ENCODE results near the gene NOP10. TPM values are rescaled to one million over a fixed set of nuclear protein-coding genes. Genes with fewer than 3 reads are reported as not detected.
"Not testable (repeated sequence)": the region's sequence is repeated elsewhere in the genome, so short reads cannot be mapped to it uniquely, and the experiment has no call there.

The NOP10 gene
- total RNA-seq, 1 experiment from 2014 or later, result 235 TPM

- Histone ChIP-seq H3K4ac (ENCODE audit: low read depth, low read length) (no peak overlapping the region), H4K91ac (ENCODE audit: insufficient read length, low read depth, low read length) (no peak overlapping the region), H2AFZ (ENCODE audit: low read length) (no peak overlapping the region), H2BK15ac (ENCODE audit: low read depth, low read length) (no peak overlapping the region), H2AK5ac (ENCODE audit: insufficient read length, low read length) (no peak overlapping the region), H3K9ac (ENCODE audit: extremely low read depth, insufficient read length, low read length) (no peak overlapping the region), H2BK12ac (ENCODE audit: insufficient read length, low read depth, low read length) (no peak overlapping the region), H3K27me3 (ENCODE audit: insufficient read depth, low read length) (no peaks in the 10 kb centered on the region), H4K5ac (ENCODE audit: insufficient read length, low read depth, low read length) (no peak overlapping the region), H3K4me1 (ENCODE audit: insufficient read depth, low read length) (no peaks in the 10 kb centered on the region), H3K9me3 (ENCODE audit: control insufficient read depth, low read depth, low read length) (no peaks in the 10 kb centered on the region), H3K79me1 (ENCODE audit: insufficient read depth, low read depth, low read length, poor library complexity, severe bottlenecking) (no peaks in the 10 kb centered on the region), H3K79me2 (ENCODE audit: insufficient read depth, low read length) (no peaks in the 10 kb centered on the region), H3T11ph (ENCODE audit: low read length) (no peak overlapping the region), H3K18ac (ENCODE audit: insufficient read length, low read depth, low read length) (no peak overlapping the region), H4K20me1 (ENCODE audit: control insufficient read depth, insufficient read depth, insufficient read length) (no peaks in the 10 kb centered on the region), H2BK120ac (ENCODE audit: low read depth, low read length, poor library complexity, severe bottlenecking) (no peak overlapping the region), H4K8ac (replicated peaks; ENCODE audit: insufficient read length, low read depth, low read length) (no peak overlapping the region), H3K27ac (ENCODE audit: insufficient read length, low read depth, low read length) (no peak overlapping the region), H3K4me2 (ENCODE audit: insufficient read depth, insufficient read length, low read length) (no peak overlapping the region), H2BK20ac (ENCODE audit: low read depth, low read length, poor library complexity, severe bottlenecking) (no peak overlapping the region), H3K56ac (ENCODE audit: insufficient read length, low read depth, low read length) (no peak overlapping the region), H3K23ac (ENCODE audit: insufficient read length, low read depth, low read length) (no peak overlapping the region), H3K14ac (ENCODE audit: insufficient read depth, low read length) (no peak overlapping the region), H3K23me2 (ENCODE audit: insufficient read length, low read depth, low read length, poor library complexity, severe bottlenecking) (no peaks in the 10 kb centered on the region), H2BK5ac (ENCODE audit: insufficient read length, low read length) (no peak overlapping the region)
- Mint-ChIP-seq H3K36me3 (ENCODE audit: insufficient read depth in 1 of 3, low read depth in 3 of 3) (peaks cover 6 to 14% (median 12%) of the 10 kb centered on the region in 3 experiments; a peak in 5 of 7 replicates), H3K27me3 (ENCODE audit: low read depth) (peaks cover 13% of the 10 kb centered on the region), H3K27ac (peak overlapping the region in 1 of 3 experiments; percentile 70; a peak in 1 of 7 replicates), H3K9me3 (peaks cover 15 to 20% of the 10 kb centered on the region in 2 experiments), H3K4me1 (peaks cover 11 to 18% of the 10 kb centered on the region in 2 experiments), H3K4me3 (no peak overlapping the region)
- no peak for TF ChIP-seq CTCF (conservative IDR thresholded peaks at IDR 0.05)
- WGBS (ENCODE audit: extremely low coverage, insufficient read length, low lambda C conversion rate), result no CpG with 5 or more reads among the region's 2 CpGs
- DNase-seq, result no peak
Measured at GRCh38 chr15:34376856-34377255, 33.9 kb upstream of the NOP10 start.

- not testable (repeated sequence) for H3K9ac ChIP-seq (ENCODE audit: extremely low read depth, insufficient read length, low read length); H3K27me3 ChIP-seq (ENCODE audit: insufficient read depth, low read length); H3K4me2 ChIP-seq (ENCODE audit: insufficient read depth, insufficient read length, low read length); H3K14ac ChIP-seq (ENCODE audit: insufficient read depth, low read length); H3K23me2 ChIP-seq (ENCODE audit: insufficient read length, low read depth, low read length, poor library complexity, severe bottlenecking); H4K8ac ChIP-seq (replicated peaks; ENCODE audit: insufficient read length, low read depth, low read length); H3K56ac ChIP-seq (ENCODE audit: insufficient read length, low read depth, low read length); H3K27ac ChIP-seq (ENCODE audit: insufficient read length, low read depth, low read length); H2BK120ac ChIP-seq (ENCODE audit: low read depth, low read length, poor library complexity, severe bottlenecking); H2BK12ac ChIP-seq (ENCODE audit: insufficient read length, low read depth, low read length); H3K79me2 ChIP-seq (ENCODE audit: insufficient read depth, low read length); H4K5ac ChIP-seq (ENCODE audit: insufficient read length, low read depth, low read length); DNase-seq; H3K27ac Mint-ChIP-seq; H4K91ac ChIP-seq (ENCODE audit: insufficient read length, low read depth, low read length); H3K18ac ChIP-seq (ENCODE audit: insufficient read length, low read depth, low read length); H3K4me1 ChIP-seq (ENCODE audit: insufficient read depth, low read length); H4K20me1 ChIP-seq (ENCODE audit: control insufficient read depth, insufficient read depth, insufficient read length); H2BK20ac ChIP-seq (ENCODE audit: low read depth, low read length, poor library complexity, severe bottlenecking); H2BK15ac ChIP-seq (ENCODE audit: low read depth, low read length); H3K23ac ChIP-seq (ENCODE audit: insufficient read length, low read depth, low read length); H3K4me3 Mint-ChIP-seq; H2BK5ac ChIP-seq (ENCODE audit: insufficient read length, low read length); H2AK5ac ChIP-seq (ENCODE audit: insufficient read length, low read length); H3K4ac ChIP-seq (ENCODE audit: low read depth, low read length); H3K79me1 ChIP-seq (ENCODE audit: insufficient read depth, low read depth, low read length, poor library complexity, severe bottlenecking); H2AFZ ChIP-seq (ENCODE audit: low read length); H3T11ph ChIP-seq (ENCODE audit: low read length); H3K9me3 ChIP-seq (ENCODE audit: control insufficient read depth, low read depth, low read length)
- Mint-ChIP-seq H3K36me3 (ENCODE audit: insufficient read depth in 1 of 3, low read depth in 3 of 3) (peaks cover 6 to 19% (median 16%) of the 10 kb centered on the region in 3 experiments; a peak in 5 of 7 replicates), H3K4me1 (peaks cover 11 to 18% of the 10 kb centered on the region in 2 experiments), H3K27me3 (ENCODE audit: low read depth) (peaks cover 13% of the 10 kb centered on the region), H3K9me3 (peaks cover 20 to 26% of the 10 kb centered on the region in 2 experiments)
- no CpG with 5 or more reads among the region's 2 CpGs for whole genome bisulfite sequencing (ENCODE audit: extremely low coverage, insufficient read length, low lambda C conversion rate)
Measured at GRCh38 chr15:34375541-34375940, 32.6 kb upstream of the NOP10 start.
